IPS DF 6.9 (cell line): ENCODE measurements around the gene IAH1.

Source experiments
- DNase-seq: peaks from one replicate; pipeline ENCODE4 v3.0.0-alpha.2; 2013; ENCODE audit warnings: low read depth, low spot score
- H3K27ac ChIP-seq: one replicate; pipeline ENCODE4 v1.5.1; 2013; ENCODE audit warnings: low read length, control low read depth
- H3K27me3 ChIP-seq: 2 replicates; pipeline ENCODE4 v1.6.1; 2013; ENCODE audit warnings: mild to moderate bottlenecking, low read length; ENCODE audit not compliant: control insufficient read depth, insufficient read depth
- H3K36me3 ChIP-seq: 2 replicates; pipeline ENCODE4 v1.6.1; 2013; ENCODE audit warnings: low read length; ENCODE audit not compliant: control insufficient read depth, insufficient read depth
- H3K4me1 ChIP-seq: 2 replicates; pipeline ENCODE4 v1.6.1; 2013; ENCODE audit warnings: low read length; ENCODE audit not compliant: control insufficient read depth, insufficient read depth
- H3K4me3 ChIP-seq: 2 replicates; pipeline ENCODE4 v1.5.1; 2013; ENCODE audit warnings: mild to moderate bottlenecking, low read length
- H3K9me3 ChIP-seq: 2 replicates; pipeline ENCODE4 v1.6.1; 2013; ENCODE audit warnings: low read length, inconsistent platforms; ENCODE audit not compliant: control insufficient read depth, insufficient read depth
- WGBS: extraction: QIAGEN DNeasy Blood & Tissue Kit; methylation state at CpG from one replicate; pipeline ENCODE4 v1.1.7; 2013; ENCODE audit warnings: mixed read lengths, missing lambda C conversion rate; ENCODE audit not compliant: insufficient read length, insufficient coverage; 5-methylcytosine and 5-hydroxymethylcytosine counted together

The IAH1 gene

GRCh38 chr2:9451231-9451630 is 23.1 kb upstream of the IAH1 start:
- Histone ChIP-seq H3K36me3 (peaks cover 7% of the 10 kb centered on the region; the same call in 1 of the 2 replicates), H3K4me3 (no peak overlapping the region), H3K27ac (no peak overlapping the region), H3K9me3 (no peaks in the 10 kb centered on the region), H3K27me3 (no peaks in the 10 kb centered on the region), H3K4me1 (no peaks in the 10 kb centered on the region)
- no peak for DNase-seq
- no CpG with 5 or more reads among the region's 1 CpG for WGBS

GRCh38 chr2:9460441-9461017 is 13.8 kb upstream of the IAH1 start:
- DNase-seq: no peak
- H3K4me3 ChIP-seq: no peak overlapping the region
- no CpG with 5 or more reads among the region's 3 CpGs for WGBS
- H3K4me1 ChIP-seq: no peaks in the 10 kb centered on the region
- H3K9me3 ChIP-seq: no peaks in the 10 kb centered on the region
- H3K36me3 ChIP-seq: peaks cover 6% of the 10 kb centered on the region; the same call in 1 of the 2 replicates
- no peaks in the 10 kb centered on the region; the same call in 1 of the 2 replicates for H3K27me3 ChIP-seq
- no peak overlapping the region for H3K27ac ChIP-seq

GRCh38 chr2:9461079-9461478 is 13.3 kb upstream of the IAH1 start:
- H3K4me1 ChIP-seq: no peaks in the 10 kb centered on the region; the same call in 1 of the 2 replicates
- no CpG with 5 or more reads among the region's 3 CpGs for WGBS
- no peak overlapping the region for H3K4me3 ChIP-seq
- H3K36me3 ChIP-seq: peaks cover 8% of the 10 kb centered on the region; the same call in 1 of the 2 replicates
- H3K27ac ChIP-seq: no peak overlapping the region
- H3K27me3 ChIP-seq: no peaks in the 10 kb centered on the region; the same call in 1 of the 2 replicates
- H3K9me3 ChIP-seq: no peaks in the 10 kb centered on the region
- no peak for DNase-seq

DNA sequence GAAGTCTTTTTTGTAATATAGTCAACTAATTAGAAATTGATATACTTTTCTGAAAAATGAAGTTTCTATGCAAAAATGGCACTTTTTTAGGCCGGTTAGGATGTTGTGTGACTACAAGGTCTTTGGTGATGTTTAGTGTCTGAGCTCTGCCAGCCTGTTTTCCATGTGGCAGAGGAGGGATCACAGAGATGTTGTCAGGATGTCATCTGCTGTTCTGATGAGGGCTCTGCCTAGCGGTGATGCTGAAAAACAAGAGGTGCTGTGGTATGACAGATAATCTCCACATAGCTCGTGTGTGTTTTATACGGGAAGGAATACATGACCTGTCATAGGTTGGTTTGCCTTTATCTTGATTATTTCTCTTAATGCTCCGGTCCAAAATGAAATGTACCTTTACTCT is 12.0 kb upstream of the IAH1 start:
- Histone ChIP-seq H3K4me1 (no peaks in the 10 kb centered on the region; the same call in 1 of the 2 replicates), H3K36me3 (peaks cover 11% of the 10 kb centered on the region; the same call in 1 of the 2 replicates), H3K27me3 (no peaks in the 10 kb centered on the region; the same call in 1 of the 2 replicates), H3K27ac (no peak overlapping the region), H3K9me3 (no peaks in the 10 kb centered on the region), H3K4me3 (no peak overlapping the region)
- no peak for DNase-seq
- WGBS: no CpG with 5 or more reads among the region's 5 CpGs

- no peaks in the 10 kb centered on the region; the same call in 1 of the 2 replicates for H3K27me3 ChIP-seq
- no peak for DNase-seq
- WGBS: no CpG with 5 or more reads among the region's 6 CpGs
- peaks cover 9% of the 10 kb centered on the region; the same call in 1 of the 2 replicates for H3K36me3 ChIP-seq
- no peaks in the 10 kb centered on the region; the same call in 1 of the 2 replicates for H3K4me1 ChIP-seq
- no peak overlapping the region for H3K4me3 ChIP-seq
- no peaks in the 10 kb centered on the region for H3K9me3 ChIP-seq
- no peak overlapping the region for H3K27ac ChIP-seq
These were observed 11.3 kb upstream of the IAH1 start for GRCh38 chr2:9462886-9463697.

DNA sequence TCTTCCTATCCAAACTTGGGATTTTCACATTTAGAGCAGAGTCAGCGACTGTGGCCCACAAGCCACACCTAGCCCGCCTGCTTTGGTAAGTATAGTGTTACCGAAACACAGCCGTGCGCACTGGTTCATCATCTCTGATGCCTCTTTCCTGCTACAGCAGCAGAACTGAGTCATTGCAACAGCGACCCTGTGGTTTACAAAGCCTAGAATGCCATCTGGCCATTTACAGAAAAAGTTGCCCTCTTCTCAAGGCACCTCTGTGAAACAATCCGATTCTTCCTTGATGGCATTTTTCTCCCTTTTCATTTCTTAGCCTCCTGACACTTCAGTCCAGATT is 10.7 kb upstream of the IAH1 start:
- H3K27me3 ChIP-seq: no peaks in the 10 kb centered on the region; the same call in 1 of the 2 replicates
- no CpG with 5 or more reads among the region's 7 CpGs for WGBS
- no peak for DNase-seq
- H3K9me3 ChIP-seq: no peaks in the 10 kb centered on the region
- H3K4me3 ChIP-seq: no peak overlapping the region
- H3K27ac ChIP-seq: no peak overlapping the region
- H3K36me3 ChIP-seq: peaks cover 8% of the 10 kb centered on the region; the same call in 1 of the 2 replicates
- H3K4me1 ChIP-seq: no peaks in the 10 kb centered on the region; the same call in 1 of the 2 replicates

DNA sequence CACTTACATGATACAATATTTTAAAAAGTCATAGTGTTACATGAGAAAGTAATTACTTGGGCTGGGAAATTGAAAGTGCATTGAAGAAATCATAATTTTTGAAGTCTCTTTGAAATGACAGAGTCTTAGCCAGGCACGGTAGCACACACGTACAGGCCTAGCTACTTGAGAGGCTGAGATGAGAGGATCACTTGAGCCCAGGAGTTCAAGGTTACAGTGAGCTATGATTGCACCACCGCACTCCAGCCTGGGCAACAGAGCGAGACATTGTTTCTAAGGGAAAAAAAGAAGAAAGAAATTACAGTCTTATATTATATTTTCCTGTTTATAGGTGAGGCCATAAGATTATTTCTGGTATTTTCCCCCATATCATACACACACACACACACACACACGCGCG is 9.2 kb upstream of the IAH1 start:
- no peaks in the 10 kb centered on the region for H3K9me3 ChIP-seq
- H3K36me3 ChIP-seq: peaks cover 8% of the 10 kb centered on the region; the same call in 1 of the 2 replicates
- no peaks in the 10 kb centered on the region; the same call in 1 of the 2 replicates for H3K4me1 ChIP-seq
- H3K27ac ChIP-seq: no peak overlapping the region
- no peaks in the 10 kb centered on the region; the same call in 1 of the 2 replicates for H3K27me3 ChIP-seq
- WGBS: no CpG with 5 or more reads among the region's 7 CpGs
- H3K4me3 ChIP-seq: no peak overlapping the region
- no peak for DNase-seq

DNA sequence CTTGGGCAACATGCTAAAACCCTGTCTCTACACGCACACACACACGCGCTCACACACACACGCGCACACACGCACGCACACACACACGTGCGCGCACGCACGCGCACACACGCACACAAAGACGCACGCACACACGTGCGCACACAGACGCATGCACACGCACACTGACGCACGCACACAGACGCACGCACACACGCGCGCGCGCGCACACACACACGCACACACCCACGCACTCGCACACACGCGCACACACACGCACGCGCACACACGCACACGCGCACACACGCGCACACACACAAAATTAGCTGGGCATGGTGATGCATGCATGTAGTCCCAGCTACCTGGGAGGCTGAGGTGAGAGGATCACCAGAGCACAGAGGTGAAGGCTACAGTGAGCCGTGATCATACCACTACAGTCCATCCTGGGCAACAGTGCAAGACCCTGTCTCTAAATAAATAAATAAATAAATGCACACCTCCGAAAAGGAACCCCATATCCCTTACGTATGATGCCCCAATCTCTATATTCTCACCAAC is 8.1 kb upstream of the IAH1 start:
- WGBS: 100% methylated on average over 24 of the region's 46 CpGs
- Histone ChIP-seq H3K4me3 (no peak overlapping the region), H3K36me3 (peaks cover 8% of the 10 kb centered on the region; the same call in 1 of the 2 replicates), H3K9me3 (no peaks in the 10 kb centered on the region), H3K27me3 (no peaks in the 10 kb centered on the region; the same call in 1 of the 2 replicates), H3K4me1 (no peaks in the 10 kb centered on the region; the same call in 1 of the 2 replicates), H3K27ac (no peak overlapping the region)
- no peak for DNase-seq

GRCh38 chr2:9467687-9468086 is 6.7 kb upstream of the IAH1 start:
- Histone ChIP-seq H3K27me3 (no peaks in the 10 kb centered on the region; the same call in 1 of the 2 replicates), H3K4me1 (no peaks in the 10 kb centered on the region; the same call in 1 of the 2 replicates), H3K9me3 (no peaks in the 10 kb centered on the region), H3K4me3 (no peak overlapping the region), H3K27ac (no peak overlapping the region), H3K36me3 (peaks cover 8% of the 10 kb centered on the region; the same call in 1 of the 2 replicates)
- no CpG with 5 or more reads among the region's 10 CpGs for WGBS
- no peak for DNase-seq

DNA sequence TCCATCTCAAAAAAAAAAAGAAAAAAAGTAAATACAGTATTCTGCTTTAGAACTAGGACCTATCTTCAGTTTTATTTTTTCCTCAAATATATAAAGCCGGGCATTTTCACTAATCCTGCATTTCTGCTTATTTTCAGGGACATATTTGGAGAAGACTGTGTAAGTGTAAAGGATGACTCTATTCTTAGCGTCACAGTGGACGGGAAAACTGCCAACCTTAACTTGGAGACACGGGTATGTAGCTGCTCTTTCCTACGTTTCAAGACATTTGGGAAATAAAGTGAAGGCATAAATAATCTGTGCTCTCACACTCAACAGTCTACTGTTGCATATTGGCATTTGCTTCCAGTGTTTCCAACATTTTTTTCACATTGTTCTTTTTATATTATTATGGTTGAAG is 3.1 kb upstream of the IAH1 start:
- peaks cover 3% of the 10 kb centered on the region for H3K4me1 ChIP-seq
- H3K27me3 ChIP-seq: no peaks in the 10 kb centered on the region
- no peak overlapping the region for H3K27ac ChIP-seq
- no peaks in the 10 kb centered on the region for H3K9me3 ChIP-seq
- H3K4me3 ChIP-seq: no peak overlapping the region
- no peak for DNase-seq
- no CpG with 5 or more reads among the region's 5 CpGs for WGBS
- H3K36me3 ChIP-seq: peaks cover 2% of the 10 kb centered on the region; the same call in 1 of the 2 replicates
